NCI-H526 (cell line): Measurements from ENCODE around the gene KCNJ8.
"Not testable (repeated sequence)": the region's sequence is repeated elsewhere in the genome, so short reads cannot be mapped to it uniquely, and the experiment has no call there.

Source experiments
- DNase-seq, 2 experiments: peaks; one replicate each; lab custom pipeline; 2025; lab: John Stamatoyannopoulos, UW

The KCNJ8 gene

DNA sequence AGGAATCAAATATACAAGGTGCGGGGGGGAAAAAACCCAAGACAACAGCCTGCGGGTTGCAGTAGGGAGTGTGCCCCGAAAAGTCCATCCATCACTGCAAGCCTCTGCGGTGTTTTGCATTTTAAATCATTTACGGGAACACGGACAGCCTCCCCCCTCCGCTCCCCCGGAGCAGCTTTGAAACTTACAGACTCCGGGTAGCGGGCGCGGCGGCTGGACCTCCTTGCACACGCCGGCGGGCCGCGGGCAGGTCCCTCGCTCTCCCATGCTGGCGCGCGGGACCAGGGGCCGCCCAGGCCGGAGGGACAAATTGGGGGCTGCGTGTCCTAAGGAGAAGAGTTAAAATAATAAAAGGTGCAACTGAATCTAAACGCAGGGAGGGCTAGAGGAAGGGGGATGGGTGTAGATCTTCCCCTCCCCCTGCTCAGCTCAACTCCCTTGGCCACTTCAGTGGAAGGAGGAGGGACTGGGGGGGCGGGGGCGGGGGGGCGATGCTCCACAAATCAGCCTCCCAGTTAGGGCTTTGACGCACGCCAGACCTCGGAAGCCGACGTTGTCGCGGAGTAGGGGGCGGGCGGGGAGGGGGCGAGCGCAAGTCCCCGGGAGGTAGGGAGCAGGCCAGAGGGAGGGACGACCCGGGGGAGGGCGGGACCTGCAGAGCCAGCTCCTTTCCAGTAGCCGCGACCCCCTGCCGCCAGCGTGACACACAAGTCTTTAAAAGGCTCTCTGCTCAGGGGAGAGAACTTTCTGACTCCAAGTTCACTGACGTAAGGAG is at the start of gene KCNJ8:
Gene KCNJ8 (minus strand): TSS at position 349 of the 775 bp plus-strand sequence. CDS start 1,090 bp downstream, outside the sequence.
- DNase-seq, result no peak

DNA sequence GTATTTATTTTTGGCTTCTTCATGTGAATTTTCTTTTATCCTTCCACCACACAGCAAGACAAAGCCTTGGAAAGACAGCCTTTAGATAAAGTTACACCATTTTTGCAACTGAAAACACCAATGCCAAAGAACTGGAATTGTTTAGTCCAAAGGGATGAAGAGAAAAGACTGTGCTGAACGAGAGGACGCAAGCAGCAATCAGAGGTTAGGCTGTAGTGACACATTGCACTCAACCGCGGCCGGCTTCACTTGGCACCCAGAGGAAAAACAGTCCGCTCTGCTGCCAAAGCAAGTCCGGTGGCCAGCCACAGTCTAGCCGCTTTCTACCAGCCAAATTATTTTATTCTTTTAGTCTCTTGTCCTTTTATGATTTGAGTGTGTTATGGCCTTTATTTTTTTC is 49.1 kb upstream of the KCNJ8 start:
- DNase-seq, result no peak

DNA sequence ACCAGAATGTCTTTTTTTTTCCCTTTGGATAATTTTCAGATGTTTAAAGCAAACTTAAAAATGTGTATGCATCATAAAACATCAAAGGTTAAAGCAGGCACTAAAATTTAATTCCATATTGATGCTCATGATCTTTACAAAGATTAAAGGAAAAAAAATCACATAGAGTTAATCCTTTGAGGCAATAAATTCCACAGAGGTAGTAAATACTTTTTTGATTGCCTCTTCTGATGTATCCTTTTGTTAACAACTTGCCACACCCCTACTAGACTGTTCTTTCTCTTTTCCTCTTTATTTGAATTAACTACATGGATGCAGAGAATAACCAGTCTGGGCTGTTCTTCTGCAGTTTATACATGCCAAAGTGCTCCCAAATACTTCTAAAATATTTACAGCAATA is 45.2 kb upstream of the KCNJ8 start:
- DNase-seq, result no peak

DNA sequence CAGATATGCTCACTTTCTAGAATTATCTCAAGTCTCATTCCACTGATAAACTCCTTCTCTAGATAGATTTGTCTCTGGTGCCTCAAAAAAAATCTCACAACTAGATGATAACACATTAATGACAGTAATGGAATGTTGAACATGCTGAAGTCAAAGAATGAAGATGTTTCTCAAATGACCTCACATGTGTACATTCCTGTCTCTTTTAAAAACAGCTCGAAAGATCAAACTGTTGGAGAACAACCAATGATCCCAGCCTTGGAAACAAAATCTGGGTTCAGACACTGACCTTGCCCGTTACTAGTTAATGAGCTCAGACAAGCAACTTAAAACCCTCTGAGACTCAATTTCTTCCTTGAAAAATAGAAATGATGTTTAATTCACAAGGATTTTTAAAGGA is 44.7 kb upstream of the KCNJ8 start:
- DNase-seq, result no peak

DNA sequence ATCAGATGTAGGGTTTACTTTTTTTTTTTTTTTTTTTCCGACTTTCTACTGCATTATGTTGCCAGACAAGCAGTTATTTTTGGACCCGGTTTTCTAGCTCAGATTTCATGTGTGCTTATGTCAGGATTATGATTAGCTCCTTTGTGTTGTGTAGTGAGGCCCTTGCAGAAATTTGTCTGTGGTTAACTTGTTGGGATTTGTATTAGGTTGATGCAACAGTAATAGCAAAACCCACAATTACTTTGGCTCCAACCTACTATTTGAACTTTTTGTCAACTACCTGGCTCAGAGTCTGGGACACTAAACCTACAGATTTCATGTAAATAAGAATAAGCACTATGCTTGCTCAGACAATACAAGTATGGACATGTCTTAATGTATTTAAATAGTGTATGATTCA is 44.1 kb upstream of the KCNJ8 start:
- DNase-seq, result no peak

DNA sequence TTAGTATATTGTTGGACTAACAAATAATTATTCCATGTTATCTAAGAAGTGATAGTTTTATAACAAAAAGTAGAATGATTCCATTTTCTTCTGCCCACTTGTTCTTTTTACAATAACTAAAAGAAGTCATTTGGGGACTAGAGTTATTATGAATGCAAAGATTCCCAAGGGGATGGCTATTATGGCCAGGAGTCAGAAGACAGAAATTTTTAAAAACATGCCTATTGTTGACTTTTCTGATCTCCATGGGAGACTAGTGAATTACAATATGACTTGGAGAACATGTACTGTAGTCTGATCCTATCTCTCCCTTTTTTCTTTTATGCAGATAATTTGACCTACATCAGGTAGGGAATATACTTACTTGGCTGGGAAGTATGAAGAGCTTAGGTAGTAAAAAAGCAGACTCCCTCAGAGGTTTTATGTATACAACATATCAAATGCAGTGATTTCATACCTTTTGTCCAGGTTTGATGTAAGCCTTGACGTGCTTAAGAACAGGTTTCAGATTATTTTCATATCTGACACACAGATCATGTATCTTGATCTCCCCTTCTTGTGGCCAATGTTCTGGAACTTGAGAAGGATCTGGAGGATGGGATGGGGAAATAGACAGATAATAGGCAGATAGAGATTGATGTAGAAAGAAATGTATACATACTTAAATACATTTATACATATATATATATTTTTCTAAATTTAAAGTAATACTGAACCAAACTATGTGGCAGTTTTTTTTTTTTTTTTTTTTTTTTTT is 41.0 kb upstream of the KCNJ8 start:
- no peak for DNase-seq

DNA sequence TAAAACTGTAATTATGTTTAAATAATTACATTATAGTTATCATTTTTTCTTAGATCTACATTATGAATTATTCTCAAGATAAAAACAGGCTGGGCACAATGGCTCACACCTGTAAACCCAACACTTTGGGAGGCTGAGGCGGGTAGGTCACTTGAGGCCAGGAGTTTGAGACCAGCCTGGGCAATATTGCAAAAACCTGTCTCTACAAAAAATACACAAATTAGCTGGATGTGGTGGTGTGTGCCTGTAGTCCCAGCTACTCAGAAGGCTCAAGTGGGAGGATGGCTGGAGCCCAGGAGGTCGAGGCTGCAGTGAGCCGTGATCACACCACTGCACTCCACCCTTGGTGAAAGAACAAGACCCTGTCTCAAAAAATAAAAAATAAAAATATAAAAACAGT is 40.3 kb upstream of the KCNJ8 start:
- DNase-seq, result no peak

DNA sequence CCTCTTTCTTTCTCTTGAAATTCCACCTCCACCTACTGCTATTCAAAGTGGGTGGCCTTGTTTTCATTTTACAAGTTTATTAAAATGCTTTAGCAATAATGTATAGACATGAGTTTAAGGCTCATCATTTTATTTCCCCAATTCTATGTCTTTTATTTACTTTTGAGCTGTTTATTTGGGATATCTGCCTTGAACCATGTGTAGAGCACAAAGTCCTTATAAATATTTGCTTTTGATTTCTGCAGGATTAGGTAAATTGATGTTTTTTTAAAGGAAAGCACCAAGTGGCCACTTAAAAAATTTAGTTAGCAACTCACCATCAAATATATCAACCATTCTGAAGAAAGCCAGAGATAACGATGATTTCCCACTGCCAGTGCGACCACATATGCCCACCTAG is 39.8 kb upstream of the KCNJ8 start:
- no peak for DNase-seq

DNA sequence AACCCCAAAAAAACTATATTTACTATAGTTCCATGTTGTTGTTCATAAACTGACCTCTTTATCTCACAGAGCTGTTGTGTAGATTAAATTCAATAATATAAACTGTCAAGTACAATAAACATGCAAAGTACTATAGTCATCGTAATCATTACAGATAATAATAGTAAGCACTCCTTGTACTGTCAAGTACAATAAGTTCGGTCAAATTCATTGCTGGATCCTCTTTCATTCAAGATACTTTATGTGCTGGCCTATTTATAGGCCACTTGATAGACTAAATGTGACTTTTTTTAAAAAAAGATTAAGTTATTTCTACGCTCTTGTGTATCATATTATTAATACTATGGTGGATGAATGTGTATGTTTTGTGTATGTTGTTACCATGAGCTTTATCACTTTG is 39.2 kb upstream of the KCNJ8 start:
- DNase-seq, result no peak

DNA sequence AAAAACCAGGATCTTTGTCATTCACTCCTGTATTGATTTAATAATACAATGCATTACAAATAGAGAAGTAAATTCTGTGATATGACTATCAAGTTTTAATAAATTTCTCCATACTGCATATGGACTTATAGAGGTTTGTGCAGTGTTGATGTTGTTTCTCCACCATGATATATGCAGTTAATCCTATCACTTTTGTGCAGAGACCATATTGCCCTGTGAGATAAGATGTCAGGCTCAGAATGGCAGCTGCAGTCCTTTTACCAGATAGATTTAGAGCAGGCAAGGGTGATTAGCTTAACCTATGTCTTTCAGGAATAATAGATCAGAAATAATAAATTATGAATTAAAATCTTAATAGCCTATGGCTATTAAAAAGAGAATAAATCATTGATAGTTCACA is 38.6 kb upstream of the KCNJ8 start:
- DNase-seq, result no peak

DNA sequence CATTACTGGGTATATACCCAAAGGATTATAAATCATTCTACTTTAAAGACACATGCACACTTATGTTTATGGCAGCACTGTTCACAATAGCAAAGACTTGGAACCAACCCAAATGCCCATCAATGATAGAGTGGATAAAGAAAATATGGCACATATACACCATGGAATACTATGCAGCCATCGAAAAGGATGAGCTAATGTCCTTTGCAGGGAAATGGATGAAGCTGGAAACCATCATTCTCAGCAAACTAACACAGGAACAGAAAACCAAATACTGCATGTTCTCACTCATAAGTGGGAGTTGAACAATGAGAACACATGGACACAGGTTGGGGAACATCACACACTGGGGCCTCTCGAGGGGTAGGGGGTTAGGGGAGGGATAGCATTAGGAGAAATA is 37.8 kb upstream of the KCNJ8 start:
- DNase-seq, result not testable (repeated sequence)

DNA sequence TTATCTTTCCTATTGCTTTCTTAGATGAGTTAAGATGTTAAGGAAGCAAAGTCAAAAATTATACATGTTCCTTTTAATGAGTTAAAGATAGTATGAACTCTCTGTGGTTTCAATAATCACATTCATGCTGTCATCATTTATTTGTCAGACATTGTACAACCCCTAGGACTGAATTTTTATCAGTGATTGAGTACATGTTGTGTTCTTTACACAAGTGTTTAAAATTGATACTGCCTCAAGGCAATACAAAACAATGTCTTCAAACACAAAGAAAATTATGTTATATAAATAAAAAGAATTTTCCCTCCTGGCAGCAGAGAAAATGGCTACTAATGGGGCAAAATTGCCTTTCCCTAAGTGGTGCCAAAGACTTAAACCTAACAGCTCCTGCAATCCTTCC is 34.6 kb upstream of the KCNJ8 start:
- no peak for DNase-seq

DNA sequence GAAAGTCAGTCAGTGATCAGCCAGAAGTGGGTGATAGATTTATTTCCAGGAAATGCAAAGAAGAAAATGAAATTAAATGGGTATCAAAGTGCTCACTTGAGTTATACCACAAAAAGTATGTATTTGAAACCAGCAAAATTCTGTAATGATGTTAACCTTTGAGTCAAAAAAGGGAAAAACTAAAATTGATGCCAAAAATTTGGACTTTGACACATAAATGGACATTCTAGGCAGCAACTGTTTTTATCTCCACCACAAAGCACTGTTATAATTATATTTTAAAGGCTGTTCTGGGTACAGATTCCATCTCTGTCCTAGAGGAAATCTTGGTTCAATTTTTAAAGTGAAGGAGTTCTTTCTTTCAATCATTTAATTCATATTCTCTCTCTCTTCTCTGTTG is 31.7 kb upstream of the KCNJ8 start:
- DNase-seq, result no peak

DNA sequence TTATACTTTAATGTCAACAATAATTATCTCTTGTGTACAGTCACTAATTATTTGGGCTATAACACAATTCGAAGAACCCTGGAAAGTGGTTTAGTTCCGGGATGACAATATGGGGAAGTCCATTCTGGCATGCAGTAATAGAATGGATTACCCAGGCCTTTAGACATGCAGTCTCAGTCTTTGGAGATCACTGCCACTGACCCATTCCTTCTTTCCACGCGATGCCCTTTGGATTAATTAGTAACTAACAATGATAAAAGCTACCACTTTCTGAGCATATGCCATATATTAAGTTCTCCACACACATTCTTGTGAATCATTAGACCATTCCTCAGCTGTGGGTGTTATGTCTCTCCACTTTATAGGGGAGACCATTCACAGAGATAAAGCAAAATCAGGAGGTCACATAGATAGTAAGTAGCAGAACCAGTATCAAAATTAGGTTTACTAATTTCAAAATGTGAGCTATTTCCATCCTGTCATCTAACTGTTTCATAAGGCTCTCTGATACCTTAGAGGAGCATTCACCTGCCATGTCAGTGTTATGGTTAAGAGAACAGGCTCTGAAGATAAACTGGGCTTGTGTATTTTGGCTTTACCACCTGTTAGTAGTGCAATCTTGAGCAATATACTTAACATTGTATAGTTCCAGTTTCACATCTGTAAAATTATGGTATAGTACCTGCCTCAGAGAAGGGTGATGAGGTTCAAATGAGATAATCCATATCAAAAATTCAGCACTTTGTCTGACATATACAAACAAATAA is 27.2 kb upstream of the KCNJ8 start:
- DNase-seq, result no peak

DNA sequence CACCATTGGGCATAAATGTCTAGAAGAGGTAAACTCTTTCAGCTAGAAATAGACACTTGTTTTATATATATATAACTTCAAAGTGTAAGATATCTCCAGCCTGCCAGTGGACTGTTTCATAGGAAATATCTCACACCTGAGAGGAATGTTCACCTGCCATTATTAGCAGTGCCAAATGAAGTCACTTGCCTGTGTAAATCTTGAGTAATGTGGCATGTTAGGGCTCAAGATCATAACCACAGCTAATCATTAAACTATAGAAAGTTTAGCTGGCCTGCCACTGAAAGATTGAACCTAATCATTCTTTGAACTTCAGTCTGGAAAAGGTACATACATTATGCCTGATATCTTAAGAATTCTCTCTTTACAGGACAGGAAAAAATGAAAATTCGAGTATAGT is 25.5 kb upstream of the KCNJ8 start:
- no peak for DNase-seq

DNA sequence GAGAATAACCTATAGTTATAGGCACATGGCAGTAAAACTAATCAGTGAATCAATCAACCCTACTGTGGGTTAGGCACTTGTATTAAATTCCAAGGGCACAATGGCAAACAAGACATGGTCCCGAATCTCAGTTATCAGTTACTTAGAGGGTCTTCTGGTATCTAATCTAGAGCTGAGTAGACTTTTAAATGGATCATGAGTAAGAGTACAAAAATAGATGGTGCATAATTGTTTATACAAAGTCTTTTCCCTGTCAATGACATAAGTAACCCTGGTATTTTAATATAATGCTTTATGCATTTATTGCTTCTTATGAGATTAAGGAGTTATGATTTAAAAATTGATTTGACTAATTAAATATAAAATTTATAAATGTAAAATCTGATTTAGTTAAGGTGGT is 23.0 kb upstream of the KCNJ8 start:
- no peak for DNase-seq

DNA sequence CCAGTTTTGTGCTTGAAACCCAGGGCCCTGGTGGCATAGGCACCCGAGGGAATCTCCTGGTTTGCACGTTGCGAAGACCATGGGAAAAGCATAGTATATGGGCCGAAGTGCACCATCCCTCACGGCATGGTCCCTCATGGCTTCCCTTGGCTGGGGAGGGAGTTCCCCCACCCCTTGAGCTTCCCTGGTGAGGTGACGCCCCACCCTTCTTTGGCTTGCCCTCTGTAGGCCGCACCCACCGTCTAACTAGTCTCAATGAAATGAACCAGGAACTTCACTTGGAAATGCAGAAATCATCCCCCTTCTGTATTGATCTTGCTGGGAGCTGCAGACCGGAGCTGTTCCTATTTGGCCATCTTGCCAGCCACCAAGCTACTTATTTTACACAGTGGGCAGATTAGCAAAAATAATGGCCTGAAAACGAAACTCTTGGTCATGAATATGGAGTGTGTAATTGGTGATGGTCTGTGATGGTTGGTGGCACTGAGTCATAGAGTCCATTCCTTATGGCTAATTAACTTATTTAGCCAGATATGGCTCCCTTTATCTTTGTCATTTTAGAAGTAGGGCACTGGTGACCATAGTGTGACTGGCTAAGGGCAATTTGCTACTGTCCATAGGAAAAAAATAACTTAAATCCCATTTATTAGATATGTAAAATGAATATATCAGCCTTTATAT is 21.3 kb upstream of the KCNJ8 start:
- DNase-seq, result no peak

DNA sequence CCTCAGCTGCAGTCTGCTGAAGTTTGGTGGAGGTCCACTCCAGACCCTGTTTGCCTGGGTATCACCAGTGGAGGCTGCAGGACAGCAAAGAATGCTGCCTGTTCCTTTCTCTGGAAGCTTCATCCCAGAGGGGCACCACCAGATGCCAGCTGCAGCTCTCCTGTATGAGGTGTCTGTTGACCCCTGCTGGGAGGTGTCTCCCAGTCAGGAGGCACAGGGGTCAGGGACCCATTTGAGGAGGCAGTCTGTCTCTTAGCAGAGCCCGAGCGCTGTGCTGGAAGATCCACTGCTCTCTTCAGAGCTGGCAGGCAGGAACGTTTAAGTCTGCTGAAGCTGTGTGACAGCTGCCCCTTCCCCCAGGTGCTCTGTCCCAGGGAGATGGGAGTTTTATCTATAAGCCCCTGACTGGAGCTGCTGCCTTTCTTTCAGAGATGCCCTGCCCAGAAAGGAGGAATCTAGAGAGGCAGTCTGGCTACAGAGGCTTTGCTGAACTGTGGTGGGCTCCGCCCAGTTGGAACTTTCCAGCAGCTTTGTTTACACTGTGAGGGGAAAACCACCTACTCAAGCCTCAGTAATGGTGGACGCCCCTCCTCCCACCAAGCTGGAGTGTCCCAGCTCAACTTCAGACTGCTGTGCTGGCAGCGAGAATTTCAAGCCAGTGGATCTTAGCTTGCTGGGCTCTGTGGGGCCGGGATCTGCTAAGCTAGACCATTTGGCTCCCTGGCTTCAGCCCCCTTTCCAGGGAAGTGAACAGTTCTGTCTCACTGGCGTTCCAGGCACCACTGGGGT is 20.5 kb upstream of the KCNJ8 start:
- not testable (repeated sequence) for DNase-seq

DNA sequence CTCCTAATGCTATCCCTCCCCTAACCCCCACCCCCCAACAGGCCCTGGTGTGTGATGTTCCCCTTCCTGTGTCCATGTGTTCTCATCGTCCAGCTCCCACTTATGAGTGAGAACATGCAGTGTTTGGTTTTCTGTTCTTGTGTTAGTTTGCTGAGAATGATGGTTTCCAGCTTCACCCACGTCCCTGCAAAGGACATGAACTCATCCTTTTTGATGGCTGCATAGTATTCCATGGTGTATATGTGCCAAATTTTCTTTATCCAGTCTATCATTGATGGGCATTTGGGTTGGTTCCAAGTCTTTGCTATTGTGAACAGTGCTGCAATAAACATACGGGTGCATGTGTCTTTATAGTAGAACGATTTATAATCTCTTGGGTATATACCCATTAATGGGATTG is 15.2 kb upstream of the KCNJ8 start:
- DNase-seq, result not testable (repeated sequence)

DNA sequence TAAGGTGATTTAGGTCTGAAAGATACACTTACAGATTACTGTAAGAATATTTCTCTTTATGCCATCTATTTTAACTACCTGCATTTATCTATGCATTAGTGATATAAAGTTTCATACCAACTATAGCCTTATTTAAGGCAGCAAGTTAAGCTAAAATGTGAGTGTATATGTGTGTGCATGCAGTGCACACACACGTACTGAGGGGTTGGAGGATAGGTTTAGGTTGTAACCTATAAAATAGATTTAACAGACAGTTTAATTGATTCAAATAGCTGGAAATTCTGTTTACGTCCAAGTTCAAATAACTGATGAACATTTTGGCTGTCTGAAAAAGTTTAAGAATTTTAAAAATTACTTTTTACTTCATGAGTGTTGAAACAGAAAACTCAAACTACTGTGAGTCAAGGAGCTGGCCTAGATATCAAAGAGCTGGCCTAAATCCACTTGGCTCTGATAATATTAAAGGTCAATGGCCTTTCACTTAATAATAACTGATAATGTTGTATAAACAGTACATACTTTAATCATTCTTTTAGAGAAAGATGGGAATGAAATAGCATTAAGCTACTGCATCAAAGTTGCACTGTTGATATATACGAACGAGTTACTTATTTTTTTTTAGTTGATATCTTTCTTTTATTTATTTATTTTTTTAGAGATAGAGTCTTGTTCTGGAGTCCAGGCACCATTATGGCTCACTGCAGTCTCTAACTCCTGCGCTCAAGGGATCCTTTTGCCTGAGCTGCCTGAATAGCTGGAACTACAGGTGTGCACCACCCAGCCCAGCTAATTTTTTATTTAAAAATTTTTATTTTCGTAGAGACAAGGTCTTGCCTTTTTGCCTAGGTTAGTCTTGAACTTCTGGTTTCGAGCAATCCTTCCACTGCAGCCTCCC is 13.8 kb upstream of the KCNJ8 start:
- no peak for DNase-seq
